Measurements from ENCODE around the gene CHERP. TPM values are rescaled to one million over a fixed set of nuclear protein-coding genes. Genes with fewer than 3 reads are reported as not detected.

CHERP gene
- polyA plus RNA-seq, 2 of the 4 experiments (the other 2 are of a cell fraction): 4.4 to 24.4 TPM

- TF ChIP-seq RCOR1 (IDR thresholded peaks at IDR 0.05; ENCODE audit: low read depth, low read length) (no peak), NR3C1 (IDR thresholded peaks at IDR 0.05) (no peak), FOSL2 (IDR thresholded peaks at IDR 0.05) (no peak), FOSL2 (CRISPR knock-in tag; IDR thresholded peaks at IDR 0.05) (no peak), JUNB (IDR thresholded peaks at IDR 0.05) (no peak), KDM5A (IDR thresholded peaks at IDR 0.05) (no peak), JUN (IDR thresholded peaks at IDR 0.05) (no peak), RNF2 (IDR thresholded peaks at IDR 0.05; ENCODE audit: borderline replicate concordance, low read depth) (no peak)
Measured at GRCh38 chr19:16585094-16585801, 43.0 kb upstream of the CHERP start (continued).

- peak; percentile 40 to 42 for DNase-seq (ENCODE audit: low read depth in 1 of 2, low spot score in 1 of 2)
- ChIA-PET POLR2A (no interaction called here), CTCF (no interaction called here)
- FAIRE-seq: no peak
- H3K27ac ChIP-seq: peak overlapping the region in 1 of 2 experiments; percentile 64; a peak in 2 of 6 replicates
- TF ChIP-seq MAX (IDR thresholded peaks at IDR 0.05) (0 out of 2 replicates have a peak, but pooled peaks have one; percentile 13), BHLHE40 (IDR thresholded peaks at IDR 0.05; ENCODE audit: low read depth, low read length) (no peak)
- H3K4me3 ChIP-seq: no peak overlapping the region
- peak overlapping the region; percentile 50 for H3K4me2 ChIP-seq
- WGBS (ENCODE audit: missing lambda C conversion rate): 30% methylated on average over 13 of the region's 15 CpGs
- no peaks in the 10 kb centered on the region for H3K9me3 ChIP-seq
- H3K4me1 ChIP-seq: peaks cover 32% of the 10 kb centered on the region
- peak; percentile 63 to 84; a peak in 5 of 6 replicates for ATAC-seq
Measured at GRCh38 chr19:16584248-16585093, 42.2 kb upstream of the CHERP start.

- ATAC-seq (no peak), DNase-seq (ENCODE audit: low read depth in 1 of 2, low spot score in 1 of 2) (no peak), FAIRE-seq (no peak)
- H3K4me2 ChIP-seq: no peak overlapping the region
- CTCF ChIA-PET: no interaction called here
- WGBS (ENCODE audit: missing lambda C conversion rate): 85% methylated on average over 8 of the region's 10 CpGs
- H3K27ac ChIP-seq: no peak overlapping the region
- TF ChIP-seq CHD2 (IDR thresholded peaks at IDR 0.05; ENCODE audit: low read length, partially characterized antibody): no peak
- no peak for TF ChIP-seq CTCF (IDR thresholded peaks at IDR 0.05)
- no peak for TF ChIP-seq HDAC2 (IDR thresholded peaks at IDR 0.05)
- TF ChIP-seq HEYL (CRISPR knock-in tag; IDR thresholded peaks at IDR 0.05): no peak
- TF ChIP-seq HOXA7 (CRISPR knock-in tag; IDR thresholded peaks at IDR 0.05): no peak
- TF ChIP-seq ZFP36 (IDR thresholded peaks at IDR 0.05; ENCODE audit: borderline replicate concordance, partially characterized antibody): no peak
- TF ChIP-seq JUN (IDR thresholded peaks at IDR 0.05): no peak
- TF ChIP-seq CEBPB (IDR thresholded peaks at IDR 0.05): no peak
- no peak for TF ChIP-seq FOXS1 (CRISPR knock-in tag; IDR thresholded peaks at IDR 0.05)
- TF ChIP-seq KDM5A (IDR thresholded peaks at IDR 0.05): no peak
- TF ChIP-seq HOXB5 (CRISPR knock-in tag; IDR thresholded peaks at IDR 0.05): no peak
- POLR2A ChIA-PET: no interaction called here
- H3K4me1 ChIP-seq: peaks cover 27% of the 10 kb centered on the region
- no peak overlapping the region for H3K4me3 ChIP-seq
- no peaks in the 10 kb centered on the region for H3K9me3 ChIP-seq
Measured at GRCh38 chr19:16582486-16583261, 40.4 kb upstream of the CHERP start.
